ENCODE measurements around the gene MERTK. TPM values are rescaled to one million over a fixed set of nuclear protein-coding genes. Genes with fewer than 3 reads are reported as not detected.

MERTK gene
- total and polyA plus RNA-seq, 2 of the 13 experiments (the other 11 are each of a cell fraction or from before 2014, with no cell fraction given) = 37.3 to 44.7 TPM

DNA sequence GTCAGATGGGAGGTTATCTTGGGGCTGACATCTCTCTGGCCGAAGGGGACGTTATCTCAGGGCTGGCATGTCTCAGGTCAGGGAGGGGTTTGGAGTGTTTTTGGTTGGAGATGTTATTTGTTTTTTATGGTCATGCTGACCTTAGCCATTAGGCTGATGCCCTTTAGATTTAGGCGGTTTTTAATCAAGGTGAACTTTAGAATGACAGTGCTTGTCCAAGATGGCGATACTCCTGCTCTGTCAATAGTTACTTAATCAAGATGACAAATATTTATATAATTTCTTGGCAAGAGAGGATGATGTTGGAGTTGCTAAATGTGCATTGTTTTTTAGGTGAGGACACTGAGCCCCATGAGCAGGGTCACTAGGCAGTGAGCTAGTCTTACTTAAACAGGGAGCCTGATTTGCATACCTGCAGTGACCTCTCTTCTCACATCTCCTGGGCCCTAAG, 34.5 kb downstream of the MERTK start (continued):
- TF ChIP-seq JARID2 (CRISPR knock-in tag; IDR thresholded peaks at IDR 0.05; ENCODE audit: insufficient replicate concordance) (no peak), JUND (CRISPR knock-in tag; IDR thresholded peaks at IDR 0.05) (no peak), RORA (CRISPR knock-in tag; IDR thresholded peaks at IDR 0.05) (no peak), SRY (CRISPR knock-in tag; IDR thresholded peaks at IDR 0.05) (no peak), ASH2L (IDR thresholded peaks at IDR 0.05; ENCODE audit: insufficient read length, low read depth, low read length) (no peak), MEIS1 (CRISPR knock-in tag; IDR thresholded peaks at IDR 0.05; ENCODE audit: borderline replicate concordance) (no peak), SETDB1 (CRISPR knock-in tag; IDR thresholded peaks at IDR 0.05; ENCODE audit: borderline replicate concordance) (no peak), SOX5 (CRISPR knock-in tag; IDR thresholded peaks at IDR 0.05; ENCODE audit: borderline replicate concordance) (peak; percentile 61; the same call in 1 of the 2 replicates), MYC (CRISPR knock-in tag; IDR thresholded peaks at IDR 0.05; ENCODE audit: borderline replicate concordance) (no peak), ZNF530 (CRISPR knock-in tag; IDR thresholded peaks at IDR 0.05; ENCODE audit: low read depth) (no peak), POLR2AphosphoS2 (IDR thresholded peaks at IDR 0.05; ENCODE audit: low read depth, low read length) (no peak), ZFYVE20 (CRISPR knock-in tag; IDR thresholded peaks at IDR 0.05; ENCODE audit: borderline replicate concordance, low read depth) (no peak), PITX1 (CRISPR knock-in tag; IDR thresholded peaks at IDR 0.05) (no peak), FOXK1 (CRISPR knock-in tag; IDR thresholded peaks at IDR 0.05; ENCODE audit: borderline replicate concordance, low read depth) (no peak), SMAD1 (CRISPR knock-in tag; IDR thresholded peaks at IDR 0.05; ENCODE audit: borderline replicate concordance, low read depth) (no peak), WIZ (CRISPR knock-in tag; IDR thresholded peaks at IDR 0.05) (no peak), PCBP1 (IDR thresholded peaks at IDR 0.05; ENCODE audit: borderline replicate concordance, low read depth, low read length) (no peak)
- TF ChIP-seq, protein P1, sequence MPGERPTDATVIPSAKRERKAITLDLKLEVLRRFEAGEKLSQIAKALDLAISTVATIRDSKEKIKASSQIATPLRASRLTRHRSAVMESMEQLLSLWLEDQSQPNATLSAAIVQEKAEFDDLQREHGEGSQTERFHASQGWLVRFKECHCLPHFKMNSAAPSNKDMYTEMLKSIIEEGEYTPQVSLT (CRISPR knock-in tag; IDR thresholded peaks at IDR 0.05; ENCODE audit: borderline replicate concordance, low read depth) = no peak
- TF ChIP-seq, protein P2, sequence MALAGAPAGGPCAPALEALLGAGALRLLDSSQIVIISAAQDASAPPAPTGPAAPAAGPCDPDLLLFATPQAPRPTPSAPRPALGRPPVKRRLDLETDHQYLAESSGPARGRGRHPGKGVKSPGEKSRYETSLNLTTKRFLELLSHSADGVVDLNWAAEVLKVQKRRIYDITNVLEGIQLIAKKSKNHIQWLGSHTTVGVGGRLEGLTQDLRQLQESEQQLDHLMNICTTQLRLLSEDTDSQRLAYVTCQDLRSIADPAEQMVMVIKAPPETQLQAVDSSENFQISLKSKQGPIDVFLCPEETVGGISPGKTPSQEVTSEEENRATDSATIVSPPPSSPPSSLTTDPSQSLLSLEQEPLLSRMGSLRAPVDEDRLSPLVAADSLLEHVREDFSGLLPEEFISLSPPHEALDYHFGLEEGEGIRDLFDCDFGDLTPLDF (CRISPR knock-in tag; IDR thresholded peaks at IDR 0.05) = no peak
- TF ChIP-seq, protein P3, sequence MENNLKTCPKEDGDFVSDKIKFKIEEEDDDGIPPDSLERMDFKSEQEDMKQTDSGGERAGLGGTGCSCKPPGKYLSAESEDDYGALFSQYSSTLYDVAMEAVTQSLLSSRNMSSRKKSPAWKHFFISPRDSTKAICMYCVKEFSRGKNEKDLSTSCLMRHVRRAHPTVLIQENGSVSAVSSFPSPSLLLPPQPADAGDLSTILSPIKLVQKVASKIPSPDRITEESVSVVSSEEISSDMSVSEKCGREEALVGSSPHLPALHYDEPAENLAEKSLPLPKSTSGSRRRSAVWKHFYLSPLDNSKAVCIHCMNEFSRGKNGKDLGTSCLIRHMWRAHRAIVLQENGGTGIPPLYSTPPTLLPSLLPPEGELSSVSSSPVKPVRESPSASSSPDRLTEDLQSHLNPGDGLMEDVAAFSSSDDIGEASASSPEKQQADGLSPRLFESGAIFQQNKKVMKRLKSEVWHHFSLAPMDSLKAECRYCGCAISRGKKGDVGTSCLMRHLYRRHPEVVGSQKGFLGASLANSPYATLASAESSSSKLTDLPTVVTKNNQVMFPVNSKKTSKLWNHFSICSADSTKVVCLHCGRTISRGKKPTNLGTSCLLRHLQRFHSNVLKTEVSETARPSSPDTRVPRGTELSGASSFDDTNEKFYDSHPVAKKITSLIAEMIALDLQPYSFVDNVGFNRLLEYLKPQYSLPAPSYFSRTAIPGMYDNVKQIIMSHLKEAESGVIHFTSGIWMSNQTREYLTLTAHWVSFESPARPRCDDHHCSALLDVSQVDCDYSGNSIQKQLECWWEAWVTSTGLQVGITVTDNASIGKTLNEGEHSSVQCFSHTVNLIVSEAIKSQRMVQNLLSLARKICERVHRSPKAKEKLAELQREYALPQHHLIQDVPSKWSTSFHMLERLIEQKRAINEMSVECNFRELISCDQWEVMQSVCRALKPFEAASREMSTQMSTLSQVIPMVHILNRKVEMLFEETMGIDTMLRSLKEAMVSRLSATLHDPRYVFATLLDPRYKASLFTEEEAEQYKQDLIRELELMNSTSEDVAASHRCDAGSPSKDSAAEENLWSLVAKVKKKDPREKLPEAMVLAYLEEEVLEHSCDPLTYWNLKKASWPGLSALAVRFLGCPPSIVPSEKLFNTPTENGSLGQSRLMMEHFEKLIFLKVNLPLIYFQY (CRISPR knock-in tag; IDR thresholded peaks at IDR 0.05; ENCODE audit: borderline replicate concordance) = no peak
- TF ChIP-seq, protein P4, sequence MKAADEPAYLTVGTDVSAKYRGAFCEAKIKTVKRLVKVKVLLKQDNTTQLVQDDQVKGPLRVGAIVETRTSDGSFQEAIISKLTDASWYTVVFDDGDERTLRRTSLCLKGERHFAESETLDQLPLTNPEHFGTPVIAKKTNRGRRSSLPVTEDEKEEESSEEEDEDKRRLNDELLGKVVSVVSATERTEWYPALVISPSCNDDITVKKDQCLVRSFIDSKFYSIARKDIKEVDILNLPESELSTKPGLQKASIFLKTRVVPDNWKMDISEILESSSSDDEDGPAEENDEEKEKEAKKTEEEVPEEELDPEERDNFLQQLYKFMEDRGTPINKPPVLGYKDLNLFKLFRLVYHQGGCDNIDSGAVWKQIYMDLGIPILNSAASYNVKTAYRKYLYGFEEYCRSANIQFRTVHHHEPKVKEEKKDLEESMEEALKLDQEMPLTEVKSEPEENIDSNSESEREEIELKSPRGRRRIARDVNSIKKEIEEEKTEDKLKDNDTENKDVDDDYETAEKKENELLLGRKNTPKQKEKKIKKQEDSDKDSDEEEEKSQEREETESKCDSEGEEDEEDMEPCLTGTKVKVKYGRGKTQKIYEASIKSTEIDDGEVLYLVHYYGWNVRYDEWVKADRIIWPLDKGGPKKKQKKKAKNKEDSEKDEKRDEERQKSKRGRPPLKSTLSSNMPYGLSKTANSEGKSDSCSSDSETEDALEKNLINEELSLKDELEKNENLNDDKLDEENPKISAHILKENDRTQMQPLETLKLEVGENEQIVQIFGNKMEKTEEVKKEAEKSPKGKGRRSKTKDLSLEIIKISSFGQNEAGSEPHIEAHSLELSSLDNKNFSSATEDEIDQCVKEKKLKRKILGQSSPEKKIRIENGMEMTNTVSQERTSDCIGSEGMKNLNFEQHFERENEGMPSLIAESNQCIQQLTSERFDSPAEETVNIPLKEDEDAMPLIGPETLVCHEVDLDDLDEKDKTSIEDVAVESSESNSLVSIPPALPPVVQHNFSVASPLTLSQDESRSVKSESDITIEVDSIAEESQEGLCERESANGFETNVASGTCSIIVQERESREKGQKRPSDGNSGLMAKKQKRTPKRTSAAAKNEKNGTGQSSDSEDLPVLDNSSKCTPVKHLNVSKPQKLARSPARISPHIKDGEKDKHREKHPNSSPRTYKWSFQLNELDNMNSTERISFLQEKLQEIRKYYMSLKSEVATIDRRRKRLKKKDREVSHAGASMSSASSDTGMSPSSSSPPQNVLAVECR (CRISPR knock-in tag; IDR thresholded peaks at IDR 0.05; ENCODE audit: borderline replicate concordance) = no peak
